Caco-2 (cell line): Measurements from ENCODE around the gene FBF1. TPM values are rescaled to one million over a fixed set of nuclear protein-coding genes. Genes with fewer than 3 reads are reported as not detected.

ENCODE experiments used
- Bru-seq: library from RNA; stranded (reverse); fragments of 400-500 nt; gene quantifications from one replicate; lab custom pipeline; 2021; lab: Mats Ljungman, UMichigan
- BruChase-seq, 2 experiments: library from RNA; stranded (reverse); fragments of 400-500 nt; gene quantifications; one replicate each; lab custom pipeline; 2021; lab: Mats Ljungman, UMichigan
- BruUV-seq: library from RNA; stranded (reverse); fragments of 400-500 nt; replicated peaks from 2 replicates; lab custom pipeline; 2021; lab: Mats Ljungman, UMichigan
- CTCF ChIA-PET: fragments of 300-600 bp; sonication (Branson Sonifier 250); formaldehyde crosslinking; loops from one replicate; lab custom pipeline; 2022; ENCODE audit warnings: antibody characterized with exemption; lab: Charles Lee
- POLR2A ChIA-PET: fragments of 300-600 bp; sonication (Branson Sonifier 250); formaldehyde crosslinking; loops from one replicate; lab custom pipeline; 2022; ENCODE audit warnings: antibody characterized with exemption; lab: Charles Lee
- DNase-seq, 2 experiments: peaks; one replicate each; pipeline versions ENCODE4 v3.0.0 to v3.0.0-alpha.2; 2020 to 2022
- H3K27me3 ChIP-seq: replicated peaks from 2 replicates; pipeline ENCODE4 v1.6.0; 2011; ENCODE audit warnings: low read length; ENCODE audit not compliant: control insufficient read depth, insufficient read depth
- H3K36me3 ChIP-seq: 2 replicates; pipeline ENCODE4 v1.5.1; 2011; ENCODE audit warnings: low read length; ENCODE audit not compliant: control insufficient read depth, insufficient read depth
- H3K4me1 ChIP-seq: fragments of 250-450 bp; sonication (Bioruptor Pico); 2 replicates; pipeline ENCODE4 v1.5.1; 2020; ENCODE audit warnings: mild to moderate bottlenecking
- H3K4me3 ChIP-seq: 2 replicates; pipeline ENCODE4 v1.5.1; 2011; ENCODE audit warnings: low read depth, mild to moderate bottlenecking, control low read depth, low read length
- H3K9me3 ChIP-seq: fragments of 250-450 bp; sonication (Bioruptor Pico); 2 replicates; pipeline ENCODE4 v1.5.1; 2020; ENCODE audit warnings: mild to moderate bottlenecking, moderate library complexity
- H3K27ac Mint-ChIP-seq: one replicate; pipeline ENCODE4 v1.8.0; 2022; ENCODE audit warnings: mixed read lengths; ENCODE audit not compliant: unreplicated experiment
- H3K27me3 Mint-ChIP-seq: one replicate; pipeline ENCODE4 v1.8.0; 2022; ENCODE audit warnings: mixed read lengths; ENCODE audit not compliant: insufficient read depth, unreplicated experiment
- H3K36me3 Mint-ChIP-seq: one replicate; pipeline ENCODE4 v1.8.0; 2022; ENCODE audit warnings: mild to moderate bottlenecking, mixed read lengths; ENCODE audit not compliant: insufficient read depth, unreplicated experiment
- H3K4me1 Mint-ChIP-seq: one replicate; pipeline ENCODE4 v1.8.0; 2022; ENCODE audit warnings: low read depth, mixed read lengths; ENCODE audit not compliant: unreplicated experiment
- H3K4me3 Mint-ChIP-seq: one replicate; pipeline ENCODE4 v1.8.0; 2022; ENCODE audit warnings: mild to moderate bottlenecking, moderate library complexity, mixed read lengths; ENCODE audit not compliant: unreplicated experiment
- H3K9me3 Mint-ChIP-seq: one replicate; pipeline ENCODE4 v1.8.0; 2022; ENCODE audit warnings: mixed read lengths; ENCODE audit not compliant: unreplicated experiment
- CTCF ChIP-seq, 2 experiments: fragments of 200-600 bp in 1 of 2; IDR thresholded peaks; 1 replicate in 1 of 2; 2 replicates in 1 of 2; pipeline versions ENCODE4 v1.5.1 to v1.8.0; 2011 to 2022; ENCODE audit warnings: antibody characterized with exemption in 1 of 2, control low read depth in 1 of 2, inconsistent platforms in 1 of 2, low read depth in 1 of 2, low read length in 1 of 2, mild to moderate bottlenecking in 1 of 2, moderate library complexity in 1 of 2; ENCODE audit not compliant: insufficient read depth in 1 of 2, severe bottlenecking in 1 of 2, unreplicated experiment in 1 of 2
- intact Hi-C: fragments of 100-400 bp; cut with micrococcal nuclease; formaldehyde crosslinking; loops from one replicate; pipeline ENCODE4 v1.10.0; 2022; ENCODE audit not compliant: unreplicated experiment
- long read RNA-seq: library from polyadenylated mRNA; stranded (forward); transcript quantifications from one replicate; pipeline ENCODE4 v2.0.0, GENCODE V29; 2022
- total RNA-seq: library from RNA; stranded (reverse); gene quantifications from 2 replicates; pipeline ENCODE4 v1.2.3, GENCODE V29; 2022

The FBF1 gene, protein sequence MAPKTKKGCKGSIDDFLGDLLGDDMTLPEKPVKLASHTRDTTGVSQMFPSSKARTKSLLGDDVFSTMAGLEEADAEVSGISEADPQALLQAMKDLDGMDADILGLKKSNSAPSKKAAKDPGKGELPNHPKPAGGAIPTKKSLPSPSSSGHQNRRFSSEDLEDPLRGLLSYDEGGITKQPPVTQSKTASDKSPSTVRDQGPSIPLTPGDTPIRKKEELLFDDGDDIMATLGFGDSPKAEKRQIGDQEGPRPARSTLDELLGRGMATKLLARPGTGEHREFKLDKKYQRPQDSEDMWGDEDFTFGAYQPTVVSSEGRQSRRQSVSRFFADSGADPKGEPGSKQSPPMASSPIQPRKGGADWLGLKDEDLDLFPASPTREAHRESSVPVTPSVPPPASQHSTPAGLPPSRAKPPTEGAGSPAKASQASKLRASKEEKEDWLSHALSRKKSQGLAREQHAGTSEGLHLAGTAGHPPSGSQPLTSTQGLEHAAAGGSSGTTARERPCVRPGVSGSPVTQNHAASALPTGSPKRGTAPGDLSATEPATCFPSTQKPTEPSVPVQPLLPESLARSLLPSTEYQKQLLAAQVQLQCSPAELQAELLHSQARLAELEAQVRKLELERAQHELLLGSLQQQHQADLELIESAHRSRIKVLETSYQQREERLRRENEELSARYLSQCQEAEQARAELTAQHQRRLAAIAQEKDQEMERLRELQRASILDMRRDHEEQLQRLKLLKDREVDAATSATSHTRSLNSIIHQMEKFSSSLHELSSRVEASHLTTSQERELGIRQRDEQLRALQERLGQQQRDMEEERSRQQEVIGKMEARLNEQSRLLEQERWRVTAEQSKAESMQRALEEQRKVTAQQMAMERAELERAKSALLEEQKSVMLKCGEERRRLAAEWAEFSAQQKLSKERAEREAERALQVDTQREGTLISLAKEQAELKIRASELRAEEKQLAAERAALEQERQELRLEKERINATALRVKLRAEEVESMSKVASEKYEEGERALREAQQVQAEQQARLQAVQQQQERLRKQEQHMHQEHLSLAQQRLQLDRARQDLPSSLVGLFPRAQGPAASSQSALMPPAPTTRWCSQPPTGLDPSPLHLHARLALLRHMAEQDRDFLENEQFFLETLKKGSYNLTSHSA
- total RNA-seq (13.9 and 14.1 TPM in 2 replicates), Bru-seq, nascent RNA (percentile 45 among the genes with signal in this experiment), BruChase-seq, experiment 1, labeled RNA remaining after a 2-hour chase (percentile 49 among the genes with signal in this experiment), BruChase-seq, experiment 2, labeled RNA remaining after a 6-hour chase (percentile 48 among the genes with signal in this experiment)
- long read RNA-seq, partial matches to known transcripts, result 4 of 7 reads
- long read RNA-seq, other reads (novel, unspliced or antisense), result 3 of 7 reads

- TF ChIP-seq CTCF (IDR thresholded peaks at IDR 0.05; ENCODE audit: insufficient read depth in 1 of 2, low read depth in 1 of 2, low read length in 1 of 2, severe bottlenecking in 1 of 2, unreplicated experiment in 1 of 2), result no peak
- ChIA-PET POLR2A (interaction anchor here (0.5 to 1.3 kb wide), 14 partner anchors 8 to 413 kb away, joined by 3 to 15 read pairs (median 4); partner anchors contain the start of genes ACOX1, MRPL38, PRPSAP1 and TEN1), CTCF (interaction anchor here (0.5 to 1.2 kb wide), 6 partner anchors 23 to 73 kb away, joined by 3 to 11 read pairs (median 6); partner anchors contain the start of gene MRPL38)
Measured at GRCh38 chr17:75940727-75941441, at the start of gene FBF1. Gene FBF1, minus strand, starts transcription at chr17:75941042. Its CDS starts 2,893 bp downstream, at chr17:75938149.

GRCh38 chr17:75987041-75987440, 46.2 kb upstream of the FBF1 start:
- no peak overlapping the region for H3K4me3 Mint-ChIP-seq
- BruUV-seq, result no TSS peak
- H3K27me3 Mint-ChIP-seq, result no peaks in the 10 kb centered on the region

More at GRCh38 chr17:75940727-75941441, at the start of gene FBF1:
- DNase-seq, result peak; percentile 97 to 98
- Histone ChIP-seq H3K4me1 (no peaks in the 10 kb centered on the region), H3K36me3 (no peaks in the 10 kb centered on the region; the same call in none of the 2 replicates), H3K9me3 (no peaks in the 10 kb centered on the region), H3K4me3 (peak within 1 kb of the TSS; percentile 65), H3K27me3 (no peaks in the 10 kb centered on the region)
- H3K36me3 Mint-ChIP-seq, result peaks cover 12% of the 10 kb centered on the region
- H3K27me3 Mint-ChIP-seq, result no peaks in the 10 kb centered on the region
- H3K9me3 Mint-ChIP-seq, result no peaks in the 10 kb centered on the region
- peak within 1 kb of the TSS; percentile 79 for H3K27ac Mint-ChIP-seq
- BruUV-seq, result no TSS peak
- peak within 1 kb of the TSS; percentile 79 for H3K4me3 Mint-ChIP-seq
- no peaks in the 10 kb centered on the region for H3K4me1 Mint-ChIP-seq
- intact Hi-C loops, result loop anchor here (1.0 to 2.0 kb wide), 2 partner anchors 36 to 64 kb away; no protein-coding TSS in a partner anchor

More at GRCh38 chr17:75987041-75987440, 46.2 kb upstream of the FBF1 start:
- intact Hi-C loops, result no loop called here
- Mint-ChIP-seq H3K36me3 (peaks cover 29% of the 10 kb centered on the region), H3K4me1 (peaks cover 22% of the 10 kb centered on the region), H3K9me3 (no peaks in the 10 kb centered on the region), H3K27ac (no peak overlapping the region)
- Histone ChIP-seq H3K27me3 (no peaks in the 10 kb centered on the region), H3K4me1 (peaks cover 22% of the 10 kb centered on the region), H3K4me3 (no peak overlapping the region), H3K36me3 (no peaks in the 10 kb centered on the region), H3K9me3 (no peaks in the 10 kb centered on the region)
- no peak for DNase-seq
- no peak for TF ChIP-seq CTCF (IDR thresholded peaks at IDR 0.05; ENCODE audit: insufficient read depth in 1 of 2, low read depth in 1 of 2, low read length in 1 of 2, severe bottlenecking in 1 of 2, unreplicated experiment in 1 of 2)
- POLR2A ChIA-PET, result no interaction called here
- CTCF ChIA-PET, result no interaction called here
